Lower leg skin (tissue), 3 donors: ENCODE results near the gene GARIN1A.

Experiments used
- POLR2A ChIP-seq, 2 donors: fragments of 450-650 bp; IDR thresholded peaks; one replicate each; pipeline ENCODE4 v1.6.1; 2016 to 2017; ENCODE audit warnings: antibody characterized with exemption in 2 of 2, mild to moderate bottlenecking in 1 of 2, moderate library complexity in 1 of 2
- TF ChIP-seq, protein P1 (sequence below), 3 donors: fragments of 450-650 bp; IDR thresholded peaks; one replicate each; pipeline ENCODE4 v1.5.1; 2016; ENCODE audit warnings: antibody characterized with exemption in 3 of 3, mild to moderate bottlenecking in 3 of 3, moderate library complexity in 2 of 3

DNA sequence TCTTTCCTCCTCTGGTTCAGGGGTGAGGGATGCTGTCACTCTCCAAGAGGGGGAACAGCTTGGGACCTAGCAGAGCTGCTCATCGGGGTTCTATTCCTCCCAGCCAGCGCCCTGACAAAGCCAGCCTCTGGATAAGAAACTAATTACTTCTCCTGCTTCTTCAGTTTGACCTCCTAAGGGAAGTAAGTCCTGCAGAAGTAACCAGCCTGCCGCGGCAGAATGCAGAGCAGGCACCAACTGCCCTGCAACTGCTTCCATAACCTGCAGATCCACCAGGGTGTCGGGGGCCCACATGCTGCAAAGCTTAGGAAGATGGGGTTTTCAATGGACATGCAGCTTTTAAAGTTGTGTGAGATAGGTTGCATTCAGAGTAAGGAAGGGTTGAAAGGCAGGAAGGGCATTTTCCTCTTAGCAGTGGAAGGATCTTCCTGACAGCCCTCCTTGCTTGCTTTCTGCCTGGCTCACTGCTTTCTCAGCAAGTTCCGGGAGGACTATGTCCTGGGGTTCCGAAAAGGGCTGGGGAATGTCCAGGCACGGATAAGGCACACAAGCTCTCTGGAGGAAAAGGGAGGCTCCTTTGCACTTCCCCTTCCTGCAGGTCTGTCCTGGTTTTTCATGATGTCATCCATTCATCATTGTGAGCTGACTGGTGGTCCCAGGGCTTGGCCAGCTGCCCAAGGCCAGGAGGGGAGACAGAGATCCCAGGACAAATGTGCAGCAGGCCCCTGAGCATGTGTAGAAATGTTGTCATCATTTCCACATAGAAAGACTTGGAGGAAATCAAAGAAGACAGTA, 42.8 kb downstream of the GARIN1A start:
- TF ChIP-seq, protein P1, sequence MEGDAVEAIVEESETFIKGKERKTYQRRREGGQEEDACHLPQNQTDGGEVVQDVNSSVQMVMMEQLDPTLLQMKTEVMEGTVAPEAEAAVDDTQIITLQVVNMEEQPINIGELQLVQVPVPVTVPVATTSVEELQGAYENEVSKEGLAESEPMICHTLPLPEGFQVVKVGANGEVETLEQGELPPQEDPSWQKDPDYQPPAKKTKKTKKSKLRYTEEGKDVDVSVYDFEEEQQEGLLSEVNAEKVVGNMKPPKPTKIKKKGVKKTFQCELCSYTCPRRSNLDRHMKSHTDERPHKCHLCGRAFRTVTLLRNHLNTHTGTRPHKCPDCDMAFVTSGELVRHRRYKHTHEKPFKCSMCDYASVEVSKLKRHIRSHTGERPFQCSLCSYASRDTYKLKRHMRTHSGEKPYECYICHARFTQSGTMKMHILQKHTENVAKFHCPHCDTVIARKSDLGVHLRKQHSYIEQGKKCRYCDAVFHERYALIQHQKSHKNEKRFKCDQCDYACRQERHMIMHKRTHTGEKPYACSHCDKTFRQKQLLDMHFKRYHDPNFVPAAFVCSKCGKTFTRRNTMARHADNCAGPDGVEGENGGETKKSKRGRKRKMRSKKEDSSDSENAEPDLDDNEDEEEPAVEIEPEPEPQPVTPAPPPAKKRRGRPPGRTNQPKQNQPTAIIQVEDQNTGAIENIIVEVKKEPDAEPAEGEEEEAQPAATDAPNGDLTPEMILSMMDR (IDR thresholded peaks at IDR 0.05), result no peak
- TF ChIP-seq POLR2A (IDR thresholded peaks at IDR 0.05), result no peak
